SK-N-SH treated with all-trans-retinoic acid at 6 μM for 48 hours (cell line): ENCODE results near the gene DDOST.

ENCODE experiments used
- ATAC-seq: fragments of 200-7000 bp; cut with Tn5 transposase; 3 replicates; pipeline ENCODE4 v1.9.1; 2020; ENCODE audit warnings: mild to moderate bottlenecking, moderate library complexity
- CREB5 ChIP-seq: fragments of 250-450 bp; sonication (Bioruptor Pico); IDR thresholded peaks from 2 replicates; pipeline ENCODE4 v1.5.1; 2020; ENCODE audit warnings: low read depth, mild to moderate bottlenecking, moderate library complexity
- CSDC2 ChIP-seq: fragments of 250-450 bp; sonication (Bioruptor Pico); IDR thresholded peaks from 2 replicates; pipeline ENCODE4 v1.5.0; 2020; ENCODE audit warnings: mild to moderate bottlenecking, moderate library complexity
- ESRRG ChIP-seq: fragments of 250-450 bp; sonication (Bioruptor Pico); IDR thresholded peaks from 2 replicates; pipeline ENCODE4 v1.6.1; 2021; ENCODE audit warnings: mild to moderate bottlenecking
- GLIS3 ChIP-seq: fragments of 250-450 bp; sonication (Bioruptor Pico); IDR thresholded peaks from 2 replicates; pipeline ENCODE4 v1.5.0; 2020; ENCODE audit warnings: mild to moderate bottlenecking, moderate library complexity
- ISL1 ChIP-seq: fragments of 250-450 bp; sonication (Bioruptor Pico); IDR thresholded peaks from 2 replicates; pipeline ENCODE4 v2.1.2; 2022; ENCODE audit warnings: mild to moderate bottlenecking, moderate library complexity
- OSR1 ChIP-seq: fragments of 250-450 bp; sonication (Bioruptor Pico); IDR thresholded peaks from 2 replicates; pipeline ENCODE4 v1.8.0; 2022; ENCODE audit warnings: moderate library complexity, mild to moderate bottlenecking, inconsistent platforms
- PPARA ChIP-seq: fragments of 250-450 bp; sonication (Bioruptor Pico); IDR thresholded peaks from 2 replicates; pipeline ENCODE4 v1.5.0; 2020; ENCODE audit warnings: mild to moderate bottlenecking, borderline replicate concordance
- TOX ChIP-seq: fragments of 250-450 bp; sonication (Bioruptor Pico); IDR thresholded peaks from 2 replicates; pipeline ENCODE4 v1.8.0; 2021; ENCODE audit warnings: mild to moderate bottlenecking, moderate library complexity, borderline replicate concordance
- ZC3H10 ChIP-seq: fragments of 250-450 bp; sonication (Bioruptor Pico); IDR thresholded peaks from 2 replicates; pipeline ENCODE4 v1.5.1; 2021; ENCODE audit warnings: mild to moderate bottlenecking, moderate library complexity
- ZFP30 ChIP-seq: fragments of 450-650 bp; formaldehyde crosslinking; IDR thresholded peaks from 2 replicates; pipeline ENCODE4 v1.5.0; 2022; ENCODE audit warnings: mild to moderate bottlenecking, moderate library complexity
- ZNF565 ChIP-seq: fragments of 450-650 bp; formaldehyde crosslinking; conservative IDR thresholded peaks from 2 replicates; pipeline ENCODE4 v1.5.0; 2020; ENCODE audit warnings: low read depth, mild to moderate bottlenecking, moderate library complexity
- ZNF70 ChIP-seq: fragments of 450-650 bp; formaldehyde crosslinking; IDR thresholded peaks from 2 replicates; pipeline ENCODE4 v1.5.0; 2020; ENCODE audit warnings: mild to moderate bottlenecking, moderate library complexity
- ZNF8 ChIP-seq: fragments of 450-650 bp; formaldehyde crosslinking; IDR thresholded peaks from 2 replicates; pipeline ENCODE4 v1.5.0; 2020; ENCODE audit warnings: mild to moderate bottlenecking, moderate library complexity
- TF ChIP-seq, protein P1 (sequence below): fragments of 250-450 bp; sonication (Bioruptor Pico); IDR thresholded peaks from 2 replicates; pipeline ENCODE4 v1.8.0; 2021; ENCODE audit warnings: low read depth, mild to moderate bottlenecking, moderate library complexity, borderline replicate concordance
- TF ChIP-seq, protein P2 (sequence below): fragments of 250-450 bp; sonication (Bioruptor Pico); IDR thresholded peaks from 2 replicates; pipeline ENCODE4 v1.8.0; 2020; ENCODE audit warnings: mild to moderate bottlenecking, moderate library complexity, borderline replicate concordance
- TF ChIP-seq, protein P3 (sequence below): fragments of 250-450 bp; sonication (Bioruptor Pico); IDR thresholded peaks from 2 replicates; pipeline ENCODE4 v1.5.0; 2020; ENCODE audit warnings: mild to moderate bottlenecking, moderate library complexity

DDOST gene

GRCh38 chr1:20663969-20664715 is 3.0 kb upstream of the DDOST start:
- ATAC-seq = no peak
- TF ChIP-seq CSDC2 = no peak
- TF ChIP-seq CREB5 (CRISPR knock-in tag) = no peak
- no peak for TF ChIP-seq ZFP30
- TF ChIP-seq ZNF70 (CRISPR knock-in tag) = no peak
- no peak for TF ChIP-seq PPARA
- no peak for TF ChIP-seq ZC3H10
- no peak for TF ChIP-seq ZNF565 (CRISPR knock-in tag)
- TF ChIP-seq, all 23 proteins: peak for 0

DNA sequence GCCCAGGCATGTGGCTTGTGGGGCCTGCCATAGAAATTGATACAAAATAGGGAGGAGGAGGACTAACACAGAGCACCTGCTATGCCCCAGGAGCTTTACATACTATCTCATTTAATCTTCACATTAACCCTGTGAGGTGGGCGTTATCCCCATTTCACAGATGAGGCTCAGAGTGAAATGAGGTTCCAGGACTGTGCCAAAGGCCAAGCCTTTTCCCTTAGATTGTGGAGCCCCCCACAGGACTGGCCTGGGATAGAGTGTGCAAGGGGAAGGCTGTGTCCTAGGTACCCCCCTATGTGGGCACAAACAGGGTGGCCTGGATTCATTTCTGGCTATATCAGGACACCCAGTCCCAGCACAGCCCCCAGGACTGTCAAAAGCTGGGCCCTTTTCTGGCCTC is 2.2 kb upstream of the DDOST start:
- ATAC-seq = no peak
- no peak for TF ChIP-seq CREB5 (CRISPR knock-in tag)
- TF ChIP-seq, protein P1, sequence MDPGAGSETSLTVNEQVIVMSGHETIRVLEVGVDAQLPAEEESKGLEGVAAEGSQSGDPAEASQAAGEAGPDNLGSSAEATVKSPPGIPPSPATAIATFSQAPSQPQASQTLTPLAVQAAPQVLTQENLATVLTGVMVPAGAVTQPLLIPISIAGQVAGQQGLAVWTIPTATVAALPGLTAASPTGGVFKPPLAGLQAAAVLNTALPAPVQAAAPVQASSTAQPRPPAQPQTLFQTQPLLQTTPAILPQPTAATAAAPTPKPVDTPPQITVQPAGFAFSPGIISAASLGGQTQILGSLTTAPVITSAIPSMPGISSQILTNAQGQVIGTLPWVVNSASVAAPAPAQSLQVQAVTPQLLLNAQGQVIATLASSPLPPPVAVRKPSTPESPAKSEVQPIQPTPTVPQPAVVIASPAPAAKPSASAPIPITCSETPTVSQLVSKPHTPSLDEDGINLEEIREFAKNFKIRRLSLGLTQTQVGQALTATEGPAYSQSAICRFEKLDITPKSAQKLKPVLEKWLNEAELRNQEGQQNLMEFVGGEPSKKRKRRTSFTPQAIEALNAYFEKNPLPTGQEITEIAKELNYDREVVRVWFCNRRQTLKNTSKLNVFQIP = no peak
- no peak for TF ChIP-seq ZFP30
- no peak for TF ChIP-seq ESRRG (CRISPR knock-in tag)

DNA sequence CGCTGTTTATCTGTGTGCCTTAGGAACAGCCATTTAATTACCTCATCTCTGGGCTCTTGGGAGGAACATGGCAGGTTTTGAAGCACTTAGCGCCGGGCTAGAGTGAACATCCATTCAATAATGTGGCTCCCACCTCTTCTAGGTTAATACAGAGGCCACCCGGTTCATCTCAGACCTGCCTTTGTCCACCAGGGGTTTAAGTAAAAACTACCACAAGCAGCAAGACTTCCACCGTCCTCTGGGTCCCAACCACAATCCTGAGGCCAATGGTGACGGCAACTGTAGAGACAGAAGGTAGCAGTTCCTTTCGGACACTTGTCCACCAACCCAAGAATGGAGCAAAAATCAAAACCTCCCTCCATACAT is 924 bp upstream of the DDOST start:
- TF ChIP-seq PPARA = no peak
- TF ChIP-seq TOX (CRISPR knock-in tag) = no peak
- no peak for ATAC-seq

- no peak; the same call in 2 of the 3 replicates for ATAC-seq
Observed at GRCh38 chr1:20660847-20661206, 342 bp downstream of the DDOST start.

More at GRCh38 chr1:20660847-20661206, 342 bp downstream of the DDOST start:
- TF ChIP-seq GLIS3 = no peak
- no peak for TF ChIP-seq TOX (CRISPR knock-in tag)
- TF ChIP-seq, protein P2, sequence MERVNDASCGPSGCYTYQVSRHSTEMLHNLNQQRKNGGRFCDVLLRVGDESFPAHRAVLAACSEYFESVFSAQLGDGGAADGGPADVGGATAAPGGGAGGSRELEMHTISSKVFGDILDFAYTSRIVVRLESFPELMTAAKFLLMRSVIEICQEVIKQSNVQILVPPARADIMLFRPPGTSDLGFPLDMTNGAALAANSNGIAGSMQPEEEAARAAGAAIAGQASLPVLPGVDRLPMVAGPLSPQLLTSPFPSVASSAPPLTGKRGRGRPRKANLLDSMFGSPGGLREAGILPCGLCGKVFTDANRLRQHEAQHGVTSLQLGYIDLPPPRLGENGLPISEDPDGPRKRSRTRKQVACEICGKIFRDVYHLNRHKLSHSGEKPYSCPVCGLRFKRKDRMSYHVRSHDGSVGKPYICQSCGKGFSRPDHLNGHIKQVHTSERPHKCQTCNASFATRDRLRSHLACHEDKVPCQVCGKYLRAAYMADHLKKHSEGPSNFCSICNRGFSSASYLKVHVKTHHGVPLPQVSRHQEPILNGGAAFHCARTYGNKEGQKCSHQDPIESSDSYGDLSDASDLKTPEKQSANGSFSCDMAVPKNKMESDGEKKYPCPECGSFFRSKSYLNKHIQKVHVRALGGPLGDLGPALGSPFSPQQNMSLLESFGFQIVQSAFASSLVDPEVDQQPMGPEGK (CRISPR knock-in tag) = no peak
- no peak for TF ChIP-seq ISL1 (CRISPR knock-in tag)
- TF ChIP-seq, protein P3, sequence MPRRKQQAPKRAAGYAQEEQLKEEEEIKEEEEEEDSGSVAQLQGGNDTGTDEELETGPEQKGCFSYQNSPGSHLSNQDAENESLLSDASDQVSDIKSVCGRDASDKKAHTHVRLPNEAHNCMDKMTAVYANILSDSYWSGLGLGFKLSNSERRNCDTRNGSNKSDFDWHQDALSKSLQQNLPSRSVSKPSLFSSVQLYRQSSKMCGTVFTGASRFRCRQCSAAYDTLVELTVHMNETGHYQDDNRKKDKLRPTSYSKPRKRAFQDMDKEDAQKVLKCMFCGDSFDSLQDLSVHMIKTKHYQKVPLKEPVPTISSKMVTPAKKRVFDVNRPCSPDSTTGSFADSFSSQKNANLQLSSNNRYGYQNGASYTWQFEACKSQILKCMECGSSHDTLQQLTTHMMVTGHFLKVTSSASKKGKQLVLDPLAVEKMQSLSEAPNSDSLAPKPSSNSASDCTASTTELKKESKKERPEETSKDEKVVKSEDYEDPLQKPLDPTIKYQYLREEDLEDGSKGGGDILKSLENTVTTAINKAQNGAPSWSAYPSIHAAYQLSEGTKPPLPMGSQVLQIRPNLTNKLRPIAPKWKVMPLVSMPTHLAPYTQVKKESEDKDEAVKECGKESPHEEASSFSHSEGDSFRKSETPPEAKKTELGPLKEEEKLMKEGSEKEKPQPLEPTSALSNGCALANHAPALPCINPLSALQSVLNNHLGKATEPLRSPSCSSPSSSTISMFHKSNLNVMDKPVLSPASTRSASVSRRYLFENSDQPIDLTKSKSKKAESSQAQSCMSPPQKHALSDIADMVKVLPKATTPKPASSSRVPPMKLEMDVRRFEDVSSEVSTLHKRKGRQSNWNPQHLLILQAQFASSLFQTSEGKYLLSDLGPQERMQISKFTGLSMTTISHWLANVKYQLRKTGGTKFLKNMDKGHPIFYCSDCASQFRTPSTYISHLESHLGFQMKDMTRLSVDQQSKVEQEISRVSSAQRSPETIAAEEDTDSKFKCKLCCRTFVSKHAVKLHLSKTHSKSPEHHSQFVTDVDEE (CRISPR knock-in tag) = no peak
- no peak for TF ChIP-seq ZNF8 (CRISPR knock-in tag)
- no peak for TF ChIP-seq CREB5 (CRISPR knock-in tag)
- no peak for TF ChIP-seq OSR1 (CRISPR knock-in tag)
